Caco-2 (cell line): ENCODE measurements around the gene VAT1L. TPM values are rescaled to one million over a fixed set of nuclear protein-coding genes. Genes with fewer than 3 reads are reported as not detected.

Experiments used
- BruUV-seq: library from RNA; stranded (reverse); fragments of 400-500 nt; replicated peaks from 2 replicates; lab custom pipeline; 2021; lab: Mats Ljungman, UMichigan
- CTCF ChIA-PET: fragments of 300-600 bp; sonication (Branson Sonifier 250); formaldehyde crosslinking; loops from one replicate; lab custom pipeline; 2022; ENCODE audit warnings: antibody characterized with exemption; lab: Charles Lee
- POLR2A ChIA-PET: fragments of 300-600 bp; sonication (Branson Sonifier 250); formaldehyde crosslinking; loops from one replicate; lab custom pipeline; 2022; ENCODE audit warnings: antibody characterized with exemption; lab: Charles Lee
- DNase-seq, 2 experiments: peaks; one replicate each; pipeline versions ENCODE4 v3.0.0 to v3.0.0-alpha.2; 2020 to 2022
- H3K27me3 ChIP-seq: replicated peaks from 2 replicates; pipeline ENCODE4 v1.6.0; 2011; ENCODE audit warnings: low read length; ENCODE audit not compliant: control insufficient read depth, insufficient read depth
- H3K36me3 ChIP-seq: 2 replicates; pipeline ENCODE4 v1.5.1; 2011; ENCODE audit warnings: low read length; ENCODE audit not compliant: control insufficient read depth, insufficient read depth
- H3K4me1 ChIP-seq: fragments of 250-450 bp; sonication (Bioruptor Pico); 2 replicates; pipeline ENCODE4 v1.5.1; 2020; ENCODE audit warnings: mild to moderate bottlenecking
- H3K4me3 ChIP-seq: 2 replicates; pipeline ENCODE4 v1.5.1; 2011; ENCODE audit warnings: low read depth, mild to moderate bottlenecking, control low read depth, low read length
- H3K9me3 ChIP-seq: fragments of 250-450 bp; sonication (Bioruptor Pico); 2 replicates; pipeline ENCODE4 v1.5.1; 2020; ENCODE audit warnings: mild to moderate bottlenecking, moderate library complexity
- H3K27ac Mint-ChIP-seq: one replicate; pipeline ENCODE4 v1.8.0; 2022; ENCODE audit warnings: mixed read lengths; ENCODE audit not compliant: unreplicated experiment
- H3K27me3 Mint-ChIP-seq: one replicate; pipeline ENCODE4 v1.8.0; 2022; ENCODE audit warnings: mixed read lengths; ENCODE audit not compliant: insufficient read depth, unreplicated experiment
- H3K36me3 Mint-ChIP-seq: one replicate; pipeline ENCODE4 v1.8.0; 2022; ENCODE audit warnings: mild to moderate bottlenecking, mixed read lengths; ENCODE audit not compliant: insufficient read depth, unreplicated experiment
- H3K4me1 Mint-ChIP-seq: one replicate; pipeline ENCODE4 v1.8.0; 2022; ENCODE audit warnings: low read depth, mixed read lengths; ENCODE audit not compliant: unreplicated experiment
- H3K4me3 Mint-ChIP-seq: one replicate; pipeline ENCODE4 v1.8.0; 2022; ENCODE audit warnings: mild to moderate bottlenecking, moderate library complexity, mixed read lengths; ENCODE audit not compliant: unreplicated experiment
- H3K9me3 Mint-ChIP-seq: one replicate; pipeline ENCODE4 v1.8.0; 2022; ENCODE audit warnings: mixed read lengths; ENCODE audit not compliant: unreplicated experiment
- intact Hi-C: fragments of 100-400 bp; cut with micrococcal nuclease; formaldehyde crosslinking; loops from one replicate; pipeline ENCODE4 v1.10.0; 2022; ENCODE audit not compliant: unreplicated experiment
- total RNA-seq: library from RNA; stranded (reverse); gene quantifications from 2 replicates; pipeline ENCODE4 v1.2.3, GENCODE V29; 2022
- TF ChIP-seq, protein P1 (sequence below), 2 experiments: fragments of 200-600 bp in 1 of 2; IDR thresholded peaks; 1 replicate in 1 of 2; 2 replicates in 1 of 2; pipeline versions ENCODE4 v1.5.1 to v1.8.0; 2011 to 2022; ENCODE audit warnings: antibody characterized with exemption in 1 of 2, control low read depth in 1 of 2, inconsistent platforms in 1 of 2, low read depth in 1 of 2, low read length in 1 of 2, mild to moderate bottlenecking in 1 of 2, moderate library complexity in 1 of 2; ENCODE audit not compliant: insufficient read depth in 1 of 2, severe bottlenecking in 1 of 2, unreplicated experiment in 1 of 2

The VAT1L gene
- total RNA-seq, 1 experiment from 2014 or later = not detected

DNA sequence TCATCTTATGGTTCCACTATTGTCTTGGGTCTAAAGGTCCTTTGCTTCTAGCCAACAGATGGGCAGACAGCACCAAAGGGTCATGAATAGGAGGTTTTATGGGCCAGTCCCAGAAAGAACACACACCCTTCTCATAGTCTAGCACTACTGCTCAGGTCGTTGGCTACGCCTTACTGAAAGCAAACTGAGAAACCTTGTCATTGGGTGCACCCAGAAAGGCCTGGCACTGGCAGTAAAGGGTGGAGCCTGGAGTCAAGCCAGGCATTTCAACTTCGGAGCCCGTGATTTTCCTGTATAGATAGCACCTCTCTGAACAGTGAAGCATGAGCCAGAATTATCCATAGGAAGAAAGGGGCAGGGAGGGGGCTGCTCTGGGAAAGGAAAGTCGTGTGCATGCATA lies 74.9 kb downstream of the VAT1L start:
- intact Hi-C loops = no loop called here
- Mint-ChIP-seq H3K36me3 (no peaks in the 10 kb centered on the region), H3K4me3 (no peak overlapping the region), H3K27me3 (peaks cover 29% of the 10 kb centered on the region), H3K4me1 (no peaks in the 10 kb centered on the region), H3K27ac (no peak overlapping the region), H3K9me3 (no peaks in the 10 kb centered on the region)
- ChIA-PET CTCF (no interaction called here), POLR2A (no interaction called here)
- H3K9me3 ChIP-seq = 0 out of 2 replicates have a peak, but pooled peaks cover 3% of the 10 kb centered on the region
- DNase-seq = no peak
- no peak overlapping the region for H3K4me3 ChIP-seq
- H3K27me3 ChIP-seq = no peaks in the 10 kb centered on the region; the same call in 1 of the 2 replicates
- TF ChIP-seq, protein P1, sequence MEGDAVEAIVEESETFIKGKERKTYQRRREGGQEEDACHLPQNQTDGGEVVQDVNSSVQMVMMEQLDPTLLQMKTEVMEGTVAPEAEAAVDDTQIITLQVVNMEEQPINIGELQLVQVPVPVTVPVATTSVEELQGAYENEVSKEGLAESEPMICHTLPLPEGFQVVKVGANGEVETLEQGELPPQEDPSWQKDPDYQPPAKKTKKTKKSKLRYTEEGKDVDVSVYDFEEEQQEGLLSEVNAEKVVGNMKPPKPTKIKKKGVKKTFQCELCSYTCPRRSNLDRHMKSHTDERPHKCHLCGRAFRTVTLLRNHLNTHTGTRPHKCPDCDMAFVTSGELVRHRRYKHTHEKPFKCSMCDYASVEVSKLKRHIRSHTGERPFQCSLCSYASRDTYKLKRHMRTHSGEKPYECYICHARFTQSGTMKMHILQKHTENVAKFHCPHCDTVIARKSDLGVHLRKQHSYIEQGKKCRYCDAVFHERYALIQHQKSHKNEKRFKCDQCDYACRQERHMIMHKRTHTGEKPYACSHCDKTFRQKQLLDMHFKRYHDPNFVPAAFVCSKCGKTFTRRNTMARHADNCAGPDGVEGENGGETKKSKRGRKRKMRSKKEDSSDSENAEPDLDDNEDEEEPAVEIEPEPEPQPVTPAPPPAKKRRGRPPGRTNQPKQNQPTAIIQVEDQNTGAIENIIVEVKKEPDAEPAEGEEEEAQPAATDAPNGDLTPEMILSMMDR (IDR thresholded peaks at IDR 0.05; ENCODE audit: insufficient read depth in 1 of 2, low read depth in 1 of 2, low read length in 1 of 2, severe bottlenecking in 1 of 2, unreplicated experiment in 1 of 2) = no peak
- no TSS peak for BruUV-seq
- no peaks in the 10 kb centered on the region for H3K36me3 ChIP-seq
- no peaks in the 10 kb centered on the region for H3K4me1 ChIP-seq

DNA sequence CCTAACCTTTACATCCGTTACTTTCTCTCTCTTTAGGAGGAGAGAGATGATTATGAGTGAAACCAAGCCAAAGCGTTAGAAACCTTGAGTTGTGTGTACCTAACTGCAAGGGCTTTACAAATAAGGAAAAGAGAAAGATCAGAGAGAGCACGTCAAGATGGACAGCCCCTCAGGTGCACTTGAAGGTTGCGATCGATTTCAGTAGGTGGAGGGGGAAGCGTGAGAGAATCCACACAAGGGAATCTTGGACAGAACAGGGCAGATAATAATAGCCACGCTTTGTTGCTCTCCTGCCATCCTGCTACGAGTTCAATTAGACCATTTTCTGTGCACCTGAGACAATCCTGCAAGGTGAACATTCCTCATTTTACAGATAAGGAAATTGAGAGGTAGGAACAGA lies 78.4 kb downstream of the VAT1L start:
- H3K4me1 Mint-ChIP-seq = no peaks in the 10 kb centered on the region
- CTCF ChIA-PET = no interaction called here
- no peaks in the 10 kb centered on the region for H3K36me3 ChIP-seq
- H3K4me1 ChIP-seq = no peaks in the 10 kb centered on the region
- H3K27me3 Mint-ChIP-seq = peaks cover 18% of the 10 kb centered on the region
- no peak overlapping the region for H3K4me3 Mint-ChIP-seq
- BruUV-seq = no TSS peak
- no peaks in the 10 kb centered on the region for H3K36me3 Mint-ChIP-seq
- no peak overlapping the region for H3K4me3 ChIP-seq
- POLR2A ChIA-PET = no interaction called here
- intact Hi-C loops = no loop called here
- no peak overlapping the region for H3K27ac Mint-ChIP-seq
- 0 out of 2 replicates have a peak, but pooled peaks cover 3% of the 10 kb centered on the region for H3K9me3 ChIP-seq
- TF ChIP-seq, protein P1 (IDR thresholded peaks at IDR 0.05; ENCODE audit: insufficient read depth in 1 of 2, low read depth in 1 of 2, low read length in 1 of 2, severe bottlenecking in 1 of 2, unreplicated experiment in 1 of 2) = no peak
- DNase-seq = no peak
- no peaks in the 10 kb centered on the region for H3K27me3 ChIP-seq
- no peaks in the 10 kb centered on the region for H3K9me3 Mint-ChIP-seq

DNA sequence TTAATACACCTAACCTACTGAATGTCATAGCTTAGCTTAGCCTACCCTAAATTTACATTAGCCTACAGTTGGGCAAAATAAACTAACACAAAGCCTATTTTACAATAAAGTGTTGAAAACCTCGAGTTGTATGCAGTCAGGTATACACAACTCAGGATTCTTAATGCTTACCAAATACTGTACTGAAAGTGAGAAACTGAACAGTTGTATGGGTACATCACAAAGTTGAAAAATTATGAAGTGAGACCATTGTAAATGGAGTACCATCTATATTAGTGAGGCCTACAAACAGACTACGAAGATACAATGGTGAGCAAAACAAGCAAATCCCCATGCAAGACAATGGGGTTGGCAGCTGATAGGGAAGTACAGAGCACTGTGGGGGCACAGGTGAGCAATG lies 79.7 kb downstream of the VAT1L start:
- CTCF ChIA-PET = no interaction called here
- H3K36me3 ChIP-seq = no peaks in the 10 kb centered on the region

More for the DNA sequence above, 79.7 kb downstream of the VAT1L start:
- no peak for DNase-seq
- intact Hi-C loops = no loop called here
- Mint-ChIP-seq H3K27ac (no peak overlapping the region), H3K4me1 (no peaks in the 10 kb centered on the region), H3K9me3 (no peaks in the 10 kb centered on the region), H3K36me3 (no peaks in the 10 kb centered on the region), H3K27me3 (peaks cover 18% of the 10 kb centered on the region), H3K4me3 (no peak overlapping the region)
- H3K4me1 ChIP-seq = no peaks in the 10 kb centered on the region
- TF ChIP-seq, protein P1 (IDR thresholded peaks at IDR 0.05; ENCODE audit: insufficient read depth in 1 of 2, low read depth in 1 of 2, low read length in 1 of 2, severe bottlenecking in 1 of 2, unreplicated experiment in 1 of 2) = no peak
- no peak overlapping the region for H3K4me3 ChIP-seq
- H3K27me3 ChIP-seq = no peaks in the 10 kb centered on the region
- no TSS peak for BruUV-seq
- 0 out of 2 replicates have a peak, but pooled peaks cover 3% of the 10 kb centered on the region for H3K9me3 ChIP-seq
- POLR2A ChIA-PET = interaction anchor here (0.6 to 0.7 kb wide), 2 partner anchors 27 to 82 kb away, joined by 7 to 8 read pairs; no protein-coding TSS in a partner anchor
